Brain microvascular endothelial cell (primary cell): ENCODE measurements around the gene TMA7.

ENCODE experiments used
- DNase-seq: peaks from one replicate; pipeline ENCODE4 v3.0.0-alpha.2; 2020
- H3K27ac ChIP-seq: fragments of 250-450 bp; sonication (Bioruptor Pico); 2 replicates; pipeline ENCODE4 v1.5.1; 2020; ENCODE audit warnings: mild to moderate bottlenecking, moderate library complexity
- H3K27me3 ChIP-seq: fragments of 250-450 bp; sonication (Bioruptor Pico); replicated peaks from 2 replicates; pipeline ENCODE4 v1.5.1; 2020; ENCODE audit warnings: mild to moderate bottlenecking
- H3K36me3 ChIP-seq: fragments of 250-450 bp; sonication (Bioruptor Pico); replicated peaks from 2 replicates; pipeline ENCODE4 v1.5.1; 2020; ENCODE audit warnings: mild to moderate bottlenecking
- H3K4me3 ChIP-seq: 2 replicates; pipeline ENCODE4 v1.5.1; 2011; ENCODE audit warnings: low read depth, mild to moderate bottlenecking, control low read depth, low read length, moderate library complexity
- in situ Hi-C: cut with HindIII; loops from 2 replicates; pipeline ENCODE4 v1.10.0; 2017; ENCODE audit warnings: low sequenced_read_pairs, low pct_ligation_motif_present
- TF ChIP-seq, protein P1 (sequence below): IDR thresholded peaks from 2 replicates; pipeline ENCODE4 v1.5.1; 2011; ENCODE audit warnings: low read depth, mild to moderate bottlenecking, moderate library complexity, low read length, control low read depth, inconsistent platforms; ENCODE audit errors: missing control alignments

Gene TMA7

GRCh38 chr3:48445277-48445882 is 5.3 kb downstream of the TMA7 start:
- H3K27ac ChIP-seq = no peak overlapping the region
- peak overlapping the region; percentile 77 for H3K4me3 ChIP-seq

GRCh38 chr3:48446043-48446424 is 6.0 kb downstream of the TMA7 start:
- no peak for DNase-seq

More at GRCh38 chr3:48445277-48445882, 5.3 kb downstream of the TMA7 start:
- Histone ChIP-seq H3K27me3 (no peaks in the 10 kb centered on the region), H3K36me3 (peaks cover 15% of the 10 kb centered on the region)
- in situ Hi-C loops = loop anchor here (25.0 kb wide), 1 partner anchor 183 kb away; no protein-coding TSS in a partner anchor
- TF ChIP-seq, protein P1, sequence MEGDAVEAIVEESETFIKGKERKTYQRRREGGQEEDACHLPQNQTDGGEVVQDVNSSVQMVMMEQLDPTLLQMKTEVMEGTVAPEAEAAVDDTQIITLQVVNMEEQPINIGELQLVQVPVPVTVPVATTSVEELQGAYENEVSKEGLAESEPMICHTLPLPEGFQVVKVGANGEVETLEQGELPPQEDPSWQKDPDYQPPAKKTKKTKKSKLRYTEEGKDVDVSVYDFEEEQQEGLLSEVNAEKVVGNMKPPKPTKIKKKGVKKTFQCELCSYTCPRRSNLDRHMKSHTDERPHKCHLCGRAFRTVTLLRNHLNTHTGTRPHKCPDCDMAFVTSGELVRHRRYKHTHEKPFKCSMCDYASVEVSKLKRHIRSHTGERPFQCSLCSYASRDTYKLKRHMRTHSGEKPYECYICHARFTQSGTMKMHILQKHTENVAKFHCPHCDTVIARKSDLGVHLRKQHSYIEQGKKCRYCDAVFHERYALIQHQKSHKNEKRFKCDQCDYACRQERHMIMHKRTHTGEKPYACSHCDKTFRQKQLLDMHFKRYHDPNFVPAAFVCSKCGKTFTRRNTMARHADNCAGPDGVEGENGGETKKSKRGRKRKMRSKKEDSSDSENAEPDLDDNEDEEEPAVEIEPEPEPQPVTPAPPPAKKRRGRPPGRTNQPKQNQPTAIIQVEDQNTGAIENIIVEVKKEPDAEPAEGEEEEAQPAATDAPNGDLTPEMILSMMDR = no peak
- DNase-seq = no peak

DNA sequence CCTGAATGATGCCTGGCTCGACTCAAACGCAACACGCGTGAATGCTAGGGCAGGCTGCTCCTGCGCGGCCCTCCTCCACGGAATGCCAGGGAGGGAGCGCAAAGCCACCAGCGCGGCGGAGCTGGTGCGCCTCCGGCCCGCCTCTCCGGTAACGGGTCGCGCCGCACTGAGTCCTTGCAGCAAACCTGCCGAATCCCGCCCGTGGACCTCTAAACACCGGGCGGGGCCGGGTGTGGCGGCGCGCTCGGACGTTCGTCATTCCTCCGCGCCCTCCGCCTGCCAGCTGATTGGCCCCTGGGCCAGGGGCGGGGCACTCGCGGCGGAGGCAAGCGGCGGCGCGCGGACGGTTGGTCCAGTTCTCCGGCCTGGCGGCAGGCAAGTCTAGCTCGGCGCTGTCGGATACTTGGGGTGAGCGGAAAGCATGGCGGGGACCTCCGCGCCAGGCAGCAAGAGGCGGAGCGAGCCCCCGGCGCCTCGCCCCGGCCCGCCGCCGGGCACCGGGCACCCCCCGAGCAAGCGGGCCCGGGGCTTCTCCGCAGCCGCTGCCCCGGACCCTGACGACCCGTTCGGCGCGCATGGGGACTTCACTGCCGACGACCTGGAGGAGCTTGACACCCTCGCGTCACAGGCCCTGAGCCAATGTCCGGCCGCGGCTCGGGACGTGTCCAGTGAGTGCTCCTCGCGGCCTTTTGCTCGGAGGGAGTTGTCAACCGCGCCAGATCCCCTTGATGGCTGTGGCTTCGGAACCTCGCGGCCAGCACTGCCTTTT is 6.6 kb downstream of the TMA7 start, which contains the start of gene ATRIP:
Gene ATRIP, plus strand, starts transcription at position 313 of the 769 bp plus-strand sequence. Its CDS starts 109 bp downstream, at position 422.
- H3K27me3 ChIP-seq = no peaks in the 10 kb centered on the region
- TF ChIP-seq, protein P1 = no peak
- peaks cover 18% of the 10 kb centered on the region for H3K36me3 ChIP-seq
- H3K27ac ChIP-seq = peak within 1 kb of the TSS; percentile 66
- peak; percentile 77 for DNase-seq
- in situ Hi-C loops = loop anchor here (25.0 kb wide), 1 partner anchor 184 kb away; no protein-coding TSS in a partner anchor
- H3K4me3 ChIP-seq = peak within 1 kb of the TSS; percentile 77

More at GRCh38 chr3:48446043-48446424, 6.0 kb downstream of the TMA7 start:
- H3K36me3 ChIP-seq = peaks cover 15% of the 10 kb centered on the region
- H3K4me3 ChIP-seq = peak overlapping the region; percentile 77
- peak overlapping the region; percentile 66 for H3K27ac ChIP-seq
- H3K27me3 ChIP-seq = no peaks in the 10 kb centered on the region
- TF ChIP-seq, protein P1 = no peak
- in situ Hi-C loops = loop anchor here (25.0 kb wide), 1 partner anchor 184 kb away; no protein-coding TSS in a partner anchor

DNA sequence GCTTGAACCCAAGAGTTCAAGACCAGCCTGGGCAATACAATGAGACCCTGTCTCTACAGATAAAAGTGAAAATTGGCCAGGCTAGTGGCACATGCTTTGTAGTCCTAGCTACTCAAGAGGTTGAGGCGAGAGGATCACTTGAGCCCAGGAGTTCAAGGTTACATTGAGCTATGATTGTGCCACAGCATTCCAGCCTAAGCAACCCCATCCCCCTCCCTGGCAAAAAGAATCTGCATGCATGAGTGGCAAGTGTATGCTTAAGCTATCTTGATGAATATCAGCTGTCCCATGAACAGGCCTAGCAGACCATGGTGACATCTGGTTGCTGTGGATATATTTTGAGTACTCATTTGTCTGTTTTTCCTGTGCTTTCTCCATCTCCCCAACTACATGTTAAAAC is 11.2 kb downstream of the TMA7 start:
- no peaks in the 10 kb centered on the region for H3K27me3 ChIP-seq
- peaks cover 32% of the 10 kb centered on the region for H3K36me3 ChIP-seq
- in situ Hi-C loops = no loop called here
- no peak overlapping the region for H3K27ac ChIP-seq
- H3K4me3 ChIP-seq = no peak overlapping the region
- DNase-seq = no peak
- TF ChIP-seq, protein P1 = no peak

DNA sequence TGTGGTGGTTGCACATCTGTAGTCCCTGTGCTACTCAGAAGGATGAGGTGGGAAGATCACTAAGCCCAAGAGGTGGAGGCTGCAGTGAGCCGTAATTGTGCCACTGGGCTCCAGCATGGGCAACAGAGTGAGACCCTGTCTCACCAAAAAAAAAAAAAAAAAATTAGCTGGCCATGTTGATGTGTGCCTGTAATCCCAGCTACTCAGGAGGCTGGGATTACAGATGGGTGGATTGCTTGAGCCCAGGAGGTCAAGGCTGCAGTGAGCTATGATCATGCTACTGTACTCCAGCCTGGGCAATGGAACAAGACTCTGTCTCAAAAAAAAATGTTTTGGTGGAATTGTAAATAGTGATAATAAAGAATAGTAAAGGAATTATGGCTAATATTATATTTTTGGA is 16.4 kb downstream of the TMA7 start:
- DNase-seq = no peak
- Histone ChIP-seq H3K36me3 (peaks cover 50% of the 10 kb centered on the region), H3K27ac (no peak overlapping the region), H3K4me3 (no peak overlapping the region), H3K27me3 (no peaks in the 10 kb centered on the region)
- in situ Hi-C loops = no loop called here
- TF ChIP-seq, protein P1 = no peak
